Pancreas (tissue), 10 donors: ENCODE data around the gene REELD1. TPM values are rescaled to one million over a fixed set of nuclear protein-coding genes. Genes with fewer than 3 reads are reported as not detected.

ENCODE experiments used
- ATAC-seq, 4 donors: fragments of 200-7000 bp; cut with Tn5 transposase; one replicate each; pipeline versions ENCODE4 v1.8.0 to v1.9.1; 2020; ENCODE audit warnings: mild to moderate bottlenecking in 4 of 4, moderate library complexity in 4 of 4
- DNase-seq, 6 donors: peaks; one replicate each; pipeline ENCODE4 v3.0.0-alpha.2; 2020
- FAIRE-seq: peaks from 2 replicates; lab custom pipeline; 2012; peaks lifted over from hg19 to GRCh38; lab: Jason Lieb, UNC
- H3K27ac ChIP-seq, 4 donors: fragments of 200-600 bp; sonication (generic); 1 replicate in 3 of 4; 2 replicates in 1 of 4; pipeline versions ENCODE4 v1.5.0 to v1.8.0; 2020
- H3K27me3 ChIP-seq, 4 donors: fragments of 200-600 bp; one replicate each; pipeline ENCODE4 v1.8.0; 2021
- H3K36me3 ChIP-seq, 3 donors: fragments of 200-600 bp; sonication (generic) in 1 of 3; one replicate each; pipeline versions ENCODE4 v1.5.0 to v1.8.0; 2020 to 2021
- H3K4me1 ChIP-seq, 3 donors: fragments of 200-600 bp; one replicate each; pipeline ENCODE4 v1.8.0; 2021
- H3K4me3 ChIP-seq, 4 donors: fragments of 200-600 bp; sonication (generic) in 2 of 4; one replicate each; pipeline versions ENCODE4 v1.5.0 to v1.8.0; 2020 to 2021
- H3K9me3 ChIP-seq, 4 donors: fragments of 200-600 bp; one replicate each; pipeline ENCODE4 v1.8.0; 2021
- WGBS, 2 donors: extraction: QIAGEN DNeasy Blood & Tissue Kit; methylation state at CpG; one replicate each; pipeline ENCODE4 v1.1.7; 2013; 5-methylcytosine and 5-hydroxymethylcytosine counted together
- intact Hi-C, 3 donors: fragments of 100-400 bp; cut with DNase I; formaldehyde crosslinking; loops; one replicate each; pipeline versions ENCODE4 v1.11.1 to v1.14.2; 2022
- polyA plus RNA-seq, 2 donors: library from polyadenylated mRNA; stranded (reverse); fragments of 200-250 nt; gene quantifications; one replicate each; pipeline ENCODE4 v1.2.3, GENCODE V29; 2013
- total RNA-seq, 6 donors: library from RNA; stranded (reverse); fragmentation: NEBNext Ultra II Directional in 4 of 6; extraction: Animal tissue kit (Norgen Biotek cat#: 25700) in 4 of 6; gene quantifications; one replicate each; pipeline versions ENCODE4 v1.2.1 to v1.2.4, GENCODE V29; 2021 to 2023
- TF ChIP-seq, protein P1 (sequence below), 4 donors: fragments of 200-600 bp; sonication (generic) in 3 of 4; IDR thresholded peaks; one replicate each; pipeline versions ENCODE4 v1.5.0 to v1.8.0; 2021; ENCODE audit warnings: antibody characterized with exemption in 4 of 4
- donor health status: healthy with polysubstance abuse.
- donor health status: DM: no; HTN: no; CAD: no; lungs with moderate emphysema.
- donor health status: DM: no; HTN: no; CAD: no.
- donor health status: control.
- donor health status: control.
- donor health status: Bipolar disorder and iron deficiency.
- donor health status: DM: yes; HTN: yes; CAD: no.
- donor health status: DM: no; HTN: no; CAD: no.
- donor health status: DM: no; HTN: no; CAD: no.
- donor health status: DM: yes; HTN: yes; CAD: no.

Gene REELD1
- total and polyA plus RNA-seq, 8 donors, result 0.09 to 3.4 (median 0.17) TPM; not detected in 1

DNA sequence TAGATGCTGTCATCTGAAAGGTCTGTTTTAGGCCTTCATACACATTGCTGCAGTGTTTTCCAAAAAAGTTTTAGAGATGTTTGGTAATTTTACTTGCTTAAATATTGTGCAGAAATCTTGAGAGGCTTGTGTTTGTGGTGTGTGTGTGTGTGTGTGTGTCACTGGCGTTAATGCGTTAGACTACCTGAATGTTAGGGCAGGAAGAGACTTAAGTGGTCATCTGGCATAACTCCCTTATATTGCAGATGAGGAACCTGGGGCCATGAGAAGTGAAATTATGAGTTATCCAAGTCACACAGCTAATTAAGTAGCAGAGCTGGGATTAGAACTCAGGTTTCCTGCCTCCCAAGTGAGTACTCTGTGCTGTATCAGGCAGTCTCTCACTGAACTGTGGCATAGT, 37.4 kb upstream of the REELD1 start:
- no peak for ATAC-seq
- no peak for FAIRE-seq
- H3K4me1 ChIP-seq, result peaks cover 17 to 31% (median 28%) of the 10 kb centered on the region in 3 donors
- 68 to 77% methylated on average over 2 of the region's 2 CpGs for WGBS, 2 donors
- no peaks in the 10 kb centered on the region for H3K36me3 ChIP-seq
- no peaks in the 10 kb centered on the region for H3K27me3 ChIP-seq
- peak overlapping the region in 2 of 4 donors; percentile 62 to 93 for H3K4me3 ChIP-seq
- TF ChIP-seq, protein P1, sequence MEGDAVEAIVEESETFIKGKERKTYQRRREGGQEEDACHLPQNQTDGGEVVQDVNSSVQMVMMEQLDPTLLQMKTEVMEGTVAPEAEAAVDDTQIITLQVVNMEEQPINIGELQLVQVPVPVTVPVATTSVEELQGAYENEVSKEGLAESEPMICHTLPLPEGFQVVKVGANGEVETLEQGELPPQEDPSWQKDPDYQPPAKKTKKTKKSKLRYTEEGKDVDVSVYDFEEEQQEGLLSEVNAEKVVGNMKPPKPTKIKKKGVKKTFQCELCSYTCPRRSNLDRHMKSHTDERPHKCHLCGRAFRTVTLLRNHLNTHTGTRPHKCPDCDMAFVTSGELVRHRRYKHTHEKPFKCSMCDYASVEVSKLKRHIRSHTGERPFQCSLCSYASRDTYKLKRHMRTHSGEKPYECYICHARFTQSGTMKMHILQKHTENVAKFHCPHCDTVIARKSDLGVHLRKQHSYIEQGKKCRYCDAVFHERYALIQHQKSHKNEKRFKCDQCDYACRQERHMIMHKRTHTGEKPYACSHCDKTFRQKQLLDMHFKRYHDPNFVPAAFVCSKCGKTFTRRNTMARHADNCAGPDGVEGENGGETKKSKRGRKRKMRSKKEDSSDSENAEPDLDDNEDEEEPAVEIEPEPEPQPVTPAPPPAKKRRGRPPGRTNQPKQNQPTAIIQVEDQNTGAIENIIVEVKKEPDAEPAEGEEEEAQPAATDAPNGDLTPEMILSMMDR (IDR thresholded peaks at IDR 0.05), result no peak
- intact Hi-C loops, result no loop called here
- no peak for DNase-seq
- no peaks in the 10 kb centered on the region for H3K9me3 ChIP-seq
- no peak overlapping the region for H3K27ac ChIP-seq

DNA sequence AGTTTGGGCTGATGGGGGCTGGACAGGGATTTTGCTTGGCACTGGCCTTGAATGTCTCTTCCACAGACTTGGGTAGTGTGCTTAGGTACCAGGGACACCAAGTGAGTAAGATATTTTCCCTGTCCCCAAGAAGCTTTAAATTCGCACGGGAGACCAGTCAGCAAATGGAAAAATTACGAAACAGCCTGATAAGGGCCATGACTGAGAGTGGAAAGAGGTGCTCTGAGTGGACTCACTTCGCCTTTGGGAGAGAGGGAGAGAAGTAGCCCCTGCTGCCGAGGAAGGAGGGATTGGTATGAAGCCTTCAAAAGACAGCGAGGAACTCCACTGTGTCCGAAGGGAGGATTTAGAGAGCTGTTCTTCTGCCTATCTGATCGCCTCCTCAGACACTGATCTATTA, 36.2 kb upstream of the REELD1 start:
- ATAC-seq, result no peak

DNA sequence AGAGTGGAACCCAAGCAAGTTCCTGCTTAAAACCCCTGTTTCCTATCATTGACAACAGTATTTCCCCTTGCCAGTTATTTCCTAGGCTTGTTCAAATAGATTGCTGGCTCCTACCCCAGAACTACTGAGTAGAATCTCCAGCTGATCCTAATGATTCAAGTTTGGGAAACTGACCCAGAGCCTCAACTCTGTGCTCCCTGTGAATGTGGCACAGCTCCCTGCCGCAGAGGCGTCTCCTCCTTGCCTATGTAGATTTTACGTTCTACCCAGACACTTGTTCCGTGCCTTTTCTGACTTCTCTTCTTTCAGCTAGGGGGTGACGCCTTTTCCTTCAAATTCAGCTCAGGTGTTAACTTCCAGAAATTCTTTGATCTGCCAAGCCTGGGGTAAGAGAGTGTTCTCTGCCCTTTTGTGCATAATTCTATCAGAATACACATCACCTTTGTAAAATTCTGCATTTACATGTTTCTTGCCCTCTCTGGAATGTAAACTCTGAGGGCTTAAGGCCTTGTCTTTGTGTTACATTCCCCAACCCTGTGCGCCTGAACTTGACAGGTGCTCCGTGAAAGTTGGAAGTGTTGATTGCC, 34.5 kb upstream of the REELD1 start:
- TF ChIP-seq, protein P1 (IDR thresholded peaks at IDR 0.05), result no peak
- H3K4me3 ChIP-seq, result no peak overlapping the region
- no peaks in the 10 kb centered on the region for H3K36me3 ChIP-seq
- ATAC-seq, result no peak
- H3K27ac ChIP-seq, result no peak overlapping the region
- peaks cover 17 to 40% (median 32%) of the 10 kb centered on the region in 3 donors for H3K4me1 ChIP-seq
- intact Hi-C loops, result no loop called here
- DNase-seq, result no peak
- H3K9me3 ChIP-seq, result no peaks in the 10 kb centered on the region
- no peak for FAIRE-seq
- WGBS, 2 donors, result 45 to 46% methylated on average over 7 of the region's 7 CpGs
- no peaks in the 10 kb centered on the region for H3K27me3 ChIP-seq

More for the DNA sequence above, 36.2 kb upstream of the REELD1 start:
- TF ChIP-seq, protein P1 (IDR thresholded peaks at IDR 0.05), result no peak
- WGBS, 2 donors, result 66 to 70% methylated on average over 8 of the region's 8 CpGs
- no peak overlapping the region for H3K4me3 ChIP-seq
- no peaks in the 10 kb centered on the region for H3K9me3 ChIP-seq
- no peaks in the 10 kb centered on the region for H3K36me3 ChIP-seq
- DNase-seq (no peak), FAIRE-seq (no peak)
- H3K4me1 ChIP-seq, result peaks cover 17 to 40% (median 32%) of the 10 kb centered on the region in 3 donors
- H3K27me3 ChIP-seq, result no peaks in the 10 kb centered on the region
- intact Hi-C loops, result no loop called here
- H3K27ac ChIP-seq, result no peak overlapping the region

DNA sequence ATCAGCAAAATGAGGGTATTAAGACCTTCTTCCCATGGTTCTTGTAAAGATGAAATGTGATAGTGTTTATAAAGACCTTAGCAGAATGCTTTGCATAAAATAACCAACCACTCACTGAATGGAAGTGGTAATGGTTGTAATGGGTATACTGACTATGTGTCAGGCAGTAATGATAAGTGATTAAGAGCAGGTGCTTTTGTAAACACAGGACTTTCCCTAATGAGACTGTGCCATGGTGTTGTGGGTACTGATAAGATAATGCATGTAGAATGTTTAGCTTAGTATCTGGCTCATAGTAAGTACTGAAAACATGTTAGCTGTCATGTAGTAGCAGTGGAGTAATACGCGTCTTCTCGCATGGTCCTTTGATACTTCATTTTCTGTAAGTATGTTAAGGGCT, 31.9 kb upstream of the REELD1 start:
- Histone ChIP-seq H3K27ac (no peak overlapping the region), H3K9me3 (no peaks in the 10 kb centered on the region), H3K36me3 (no peaks in the 10 kb centered on the region), H3K4me3 (no peak overlapping the region), H3K27me3 (no peaks in the 10 kb centered on the region), H3K4me1 (peaks cover 16 to 31% (median 21%) of the 10 kb centered on the region in 3 donors)
- ATAC-seq (peak in 1 of 4 donors; percentile 61), DNase-seq (no peak), FAIRE-seq (no peak)
- intact Hi-C loops, result no loop called here
- TF ChIP-seq, protein P1 (IDR thresholded peaks at IDR 0.05), result no peak
- WGBS, 2 donors, result 59 to 73% methylated on average over 3 of the region's 3 CpGs

DNA sequence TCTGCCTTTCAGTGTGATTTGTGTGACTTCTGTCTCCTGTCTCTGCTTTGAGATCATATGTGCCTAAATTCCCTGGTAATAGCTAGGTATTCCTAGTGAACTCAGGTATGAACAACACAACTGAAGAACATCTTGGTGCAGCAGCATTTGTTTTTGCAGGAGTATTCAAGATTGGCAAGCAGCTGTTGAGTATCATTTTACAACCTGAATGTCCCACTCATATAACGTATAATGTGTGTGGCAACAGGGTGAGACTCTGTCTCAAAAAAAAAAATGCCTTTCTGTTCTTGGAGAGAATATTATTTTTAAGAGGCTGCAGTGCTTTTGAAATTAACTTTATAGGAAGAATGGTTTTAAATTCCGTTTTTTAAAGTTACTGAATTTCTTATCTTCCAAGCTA, 31.1 kb upstream of the REELD1 start:
- no peaks in the 10 kb centered on the region for H3K36me3 ChIP-seq
- no peaks in the 10 kb centered on the region for H3K9me3 ChIP-seq
- DNase-seq (no peak), ATAC-seq (no peak), FAIRE-seq (no peak)
- intact Hi-C loops, result no loop called here
- TF ChIP-seq, protein P1 (IDR thresholded peaks at IDR 0.05), result no peak
- 83 to 92% methylated on average over 2 of the region's 2 CpGs for WGBS, 2 donors
- H3K4me3 ChIP-seq, result no peak overlapping the region
- peaks cover 8 to 31% (median 18%) of the 10 kb centered on the region in 3 donors for H3K4me1 ChIP-seq
- no peak overlapping the region for H3K27ac ChIP-seq
- H3K27me3 ChIP-seq, result no peaks in the 10 kb centered on the region
